HL-60 (cell line): Measurements from ENCODE around the gene GPR137B.

Source experiments
- DNase-seq, 2 experiments: peaks; one replicate each; pipeline ENCODE4 v3.0.0-alpha.2; 2010 to 2020; ENCODE audit warnings: low read depth in 1 of 2, low spot score in 1 of 2
- H3K27ac ChIP-seq: fragments of 250-450 bp; sonication (Bioruptor Pico); replicated peaks from 2 replicates; pipeline ENCODE4 v1.5.1; 2020; ENCODE audit warnings: mild to moderate bottlenecking, moderate library complexity
- H3K27me3 ChIP-seq: fragments of 250-450 bp; sonication (Bioruptor Pico); 2 replicates; pipeline ENCODE4 v1.5.1; 2021; ENCODE audit warnings: mild to moderate bottlenecking, moderate library complexity; ENCODE audit not compliant: insufficient read depth, poor library complexity, severe bottlenecking
- H3K4me3 ChIP-seq: replicated peaks from 2 replicates; pipeline ENCODE4 v1.5.1; 2011; ENCODE audit warnings: mild to moderate bottlenecking, control low read depth, low read length; ENCODE audit not compliant: insufficient read depth
- GABPA ChIP-seq: IDR thresholded peaks from 2 replicates; pipeline ENCODE4 v1.6.1; 2012; ENCODE audit warnings: low read depth
- POLR2AphosphoS5 ChIP-seq: IDR thresholded peaks from 2 replicates; pipeline ENCODE4 v1.6.1; 2012; ENCODE audit warnings: low read depth
- SPI1 ChIP-seq: IDR thresholded peaks from 2 replicates; pipeline ENCODE4 v1.6.1; 2012; ENCODE audit warnings: low read depth, mild to moderate bottlenecking, borderline replicate concordance
- TF ChIP-seq, protein P1 (sequence below): IDR thresholded peaks from 2 replicates; pipeline ENCODE4 v1.6.1; 2012; ENCODE audit warnings: low read depth; ENCODE audit not compliant: insufficient replicate concordance
- TF ChIP-seq, protein P2 (sequence below): IDR thresholded peaks from one replicate; pipeline ENCODE4 v1.5.1; 2011; ENCODE audit warnings: low read length, control low read depth, inconsistent platforms; ENCODE audit not compliant: insufficient read depth

GPR137B gene

DNA sequence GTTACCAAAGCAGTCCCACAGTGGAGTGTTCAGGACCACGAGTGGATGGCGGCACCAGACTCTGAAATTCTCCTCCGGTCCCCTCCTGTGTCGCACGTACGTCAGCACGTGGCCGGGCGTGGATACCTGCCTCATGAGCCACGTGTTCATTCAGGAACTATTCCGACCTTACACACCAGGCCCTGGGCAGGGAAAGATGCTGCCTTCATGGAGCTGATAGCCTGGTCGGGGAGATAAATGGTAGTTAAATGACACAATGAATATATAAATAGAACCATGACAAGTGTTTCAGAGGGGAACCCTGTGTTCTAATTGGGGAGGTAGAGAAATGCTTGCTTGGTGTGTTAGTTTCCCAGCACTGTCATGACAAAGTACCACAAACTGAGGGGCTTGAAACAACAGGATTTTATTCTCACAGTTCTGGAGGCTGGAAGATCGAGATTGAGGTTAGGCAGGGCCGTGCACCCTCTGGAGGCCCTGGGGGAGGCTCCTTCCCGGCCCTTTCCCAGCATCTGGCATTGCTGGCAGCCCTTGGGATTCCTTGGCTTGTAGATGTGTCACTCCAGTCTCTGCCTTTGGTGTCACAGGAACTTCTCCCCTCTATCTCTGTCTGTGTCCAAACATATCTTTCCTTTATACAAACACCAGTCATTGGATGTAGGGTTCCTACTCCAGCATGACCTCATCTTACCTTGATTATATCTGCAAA is 28.9 kb upstream of the GPR137B start:
- Histone ChIP-seq H3K4me3 (no peak overlapping the region), H3K27ac (no peak overlapping the region), H3K27me3 (no peaks in the 10 kb centered on the region)
- DNase-seq: no peak
- TF ChIP-seq POLR2AphosphoS5 (no peak), SPI1 (no peak), GABPA (no peak)
- TF ChIP-seq, protein P1, sequence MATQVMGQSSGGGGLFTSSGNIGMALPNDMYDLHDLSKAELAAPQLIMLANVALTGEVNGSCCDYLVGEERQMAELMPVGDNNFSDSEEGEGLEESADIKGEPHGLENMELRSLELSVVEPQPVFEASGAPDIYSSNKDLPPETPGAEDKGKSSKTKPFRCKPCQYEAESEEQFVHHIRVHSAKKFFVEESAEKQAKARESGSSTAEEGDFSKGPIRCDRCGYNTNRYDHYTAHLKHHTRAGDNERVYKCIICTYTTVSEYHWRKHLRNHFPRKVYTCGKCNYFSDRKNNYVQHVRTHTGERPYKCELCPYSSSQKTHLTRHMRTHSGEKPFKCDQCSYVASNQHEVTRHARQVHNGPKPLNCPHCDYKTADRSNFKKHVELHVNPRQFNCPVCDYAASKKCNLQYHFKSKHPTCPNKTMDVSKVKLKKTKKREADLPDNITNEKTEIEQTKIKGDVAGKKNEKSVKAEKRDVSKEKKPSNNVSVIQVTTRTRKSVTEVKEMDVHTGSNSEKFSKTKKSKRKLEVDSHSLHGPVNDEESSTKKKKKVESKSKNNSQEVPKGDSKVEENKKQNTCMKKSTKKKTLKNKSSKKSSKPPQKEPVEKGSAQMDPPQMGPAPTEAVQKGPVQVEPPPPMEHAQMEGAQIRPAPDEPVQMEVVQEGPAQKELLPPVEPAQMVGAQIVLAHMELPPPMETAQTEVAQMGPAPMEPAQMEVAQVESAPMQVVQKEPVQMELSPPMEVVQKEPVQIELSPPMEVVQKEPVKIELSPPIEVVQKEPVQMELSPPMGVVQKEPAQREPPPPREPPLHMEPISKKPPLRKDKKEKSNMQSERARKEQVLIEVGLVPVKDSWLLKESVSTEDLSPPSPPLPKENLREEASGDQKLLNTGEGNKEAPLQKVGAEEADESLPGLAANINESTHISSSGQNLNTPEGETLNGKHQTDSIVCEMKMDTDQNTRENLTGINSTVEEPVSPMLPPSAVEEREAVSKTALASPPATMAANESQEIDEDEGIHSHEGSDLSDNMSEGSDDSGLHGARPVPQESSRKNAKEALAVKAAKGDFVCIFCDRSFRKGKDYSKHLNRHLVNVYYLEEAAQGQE: no peak
- TF ChIP-seq, protein P2, sequence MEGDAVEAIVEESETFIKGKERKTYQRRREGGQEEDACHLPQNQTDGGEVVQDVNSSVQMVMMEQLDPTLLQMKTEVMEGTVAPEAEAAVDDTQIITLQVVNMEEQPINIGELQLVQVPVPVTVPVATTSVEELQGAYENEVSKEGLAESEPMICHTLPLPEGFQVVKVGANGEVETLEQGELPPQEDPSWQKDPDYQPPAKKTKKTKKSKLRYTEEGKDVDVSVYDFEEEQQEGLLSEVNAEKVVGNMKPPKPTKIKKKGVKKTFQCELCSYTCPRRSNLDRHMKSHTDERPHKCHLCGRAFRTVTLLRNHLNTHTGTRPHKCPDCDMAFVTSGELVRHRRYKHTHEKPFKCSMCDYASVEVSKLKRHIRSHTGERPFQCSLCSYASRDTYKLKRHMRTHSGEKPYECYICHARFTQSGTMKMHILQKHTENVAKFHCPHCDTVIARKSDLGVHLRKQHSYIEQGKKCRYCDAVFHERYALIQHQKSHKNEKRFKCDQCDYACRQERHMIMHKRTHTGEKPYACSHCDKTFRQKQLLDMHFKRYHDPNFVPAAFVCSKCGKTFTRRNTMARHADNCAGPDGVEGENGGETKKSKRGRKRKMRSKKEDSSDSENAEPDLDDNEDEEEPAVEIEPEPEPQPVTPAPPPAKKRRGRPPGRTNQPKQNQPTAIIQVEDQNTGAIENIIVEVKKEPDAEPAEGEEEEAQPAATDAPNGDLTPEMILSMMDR: no peak

DNA sequence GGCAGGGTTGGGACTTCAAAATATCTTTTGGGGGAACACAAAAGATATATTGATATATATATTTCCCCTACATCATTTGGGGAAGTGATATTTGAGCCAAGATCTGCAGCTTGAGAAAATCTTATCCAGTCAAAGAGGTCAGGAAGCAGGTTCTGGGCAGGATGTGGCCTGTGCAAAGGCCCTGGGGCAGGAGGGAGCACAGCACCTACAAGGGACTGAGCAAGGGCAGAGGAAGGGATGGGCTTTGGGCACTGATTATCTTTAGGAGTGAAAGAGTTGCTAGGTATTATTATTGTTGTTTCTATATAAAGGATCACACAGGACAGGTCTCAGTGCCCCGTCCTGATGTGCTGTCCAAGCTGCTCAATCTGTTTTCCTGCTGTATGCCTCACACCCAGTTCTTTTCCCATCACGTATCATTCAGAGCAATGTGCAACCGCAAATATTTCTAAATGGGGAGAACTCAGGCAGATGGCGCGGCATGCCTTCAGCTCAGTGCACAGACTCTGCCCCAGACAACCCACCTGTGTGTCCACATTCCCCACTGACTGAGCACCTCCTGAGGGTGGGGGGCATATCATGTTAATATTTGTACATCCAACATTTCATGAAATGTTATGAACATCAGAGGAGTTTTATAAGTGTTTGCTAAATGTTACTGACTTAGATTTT is 28.1 kb upstream of the GPR137B start:
- Histone ChIP-seq H3K27me3 (no peaks in the 10 kb centered on the region), H3K4me3 (no peak overlapping the region), H3K27ac (no peak overlapping the region)
- TF ChIP-seq, protein P2: no peak
- TF ChIP-seq, protein P1: no peak
- TF ChIP-seq GABPA (no peak), SPI1 (no peak), POLR2AphosphoS5 (no peak)
- no peak for DNase-seq

DNA sequence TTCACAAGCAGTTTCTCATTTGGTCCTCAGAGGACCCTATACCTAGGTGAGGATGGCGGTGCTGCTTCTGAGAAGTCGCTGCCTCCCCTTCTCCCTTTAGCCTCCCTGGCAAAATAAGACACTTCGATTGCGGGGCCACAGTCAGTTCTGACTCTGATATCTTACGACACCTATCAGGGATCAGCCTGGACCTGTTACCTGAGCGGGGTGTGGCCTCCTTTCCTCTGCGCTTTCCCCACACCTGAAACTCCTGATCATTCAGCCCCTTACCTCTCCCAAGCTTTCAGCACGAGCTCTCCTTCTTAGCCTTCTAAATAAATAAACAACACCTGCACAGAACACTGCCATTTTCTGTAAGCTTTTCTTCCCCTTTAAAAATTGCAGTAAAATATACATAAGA is 24.6 kb upstream of the GPR137B start:
- Histone ChIP-seq H3K4me3 (no peak overlapping the region), H3K27ac (no peak overlapping the region), H3K27me3 (no peaks in the 10 kb centered on the region)
- DNase-seq: no peak
- TF ChIP-seq, protein P1: no peak
- TF ChIP-seq POLR2AphosphoS5 (no peak), SPI1 (no peak), GABPA (no peak)
- TF ChIP-seq, protein P2: no peak
